HG02970 (cell line): ENCODE results near the gene TRABD2B.

Experiments
- ATAC-seq: cut with Tn5 transposase; IDR thresholded peaks from one replicate; pipeline ENCODE4 v1.9.1; 2021; ENCODE audit warnings: mild to moderate bottlenecking, moderate library complexity, moderate number of reproducible peaks; ENCODE audit not compliant: unreplicated experiment, low FRiP score

Gene TRABD2B

GRCh38 chr1:47887475-47888293 is 109.5 kb downstream of the TRABD2B start:
- ATAC-seq, result no peak

- no peak for ATAC-seq
These were observed 110.1 kb downstream of the TRABD2B start for GRCh38 chr1:47887060-47887459.

GRCh38 chr1:47886141-47886540 is 111.0 kb downstream of the TRABD2B start:
- ATAC-seq, result no peak

- ATAC-seq, result no peak
These were observed 111.9 kb downstream of the TRABD2B start for GRCh38 chr1:47885062-47885830.

- no peak for ATAC-seq
These were observed 113.2 kb downstream of the TRABD2B start for GRCh38 chr1:47883963-47884362.

- no peak for ATAC-seq
These were observed 115.4 kb downstream of the TRABD2B start for GRCh38 chr1:47881505-47882442.

- ATAC-seq, result no peak
These were observed 120.6 kb downstream of the TRABD2B start for GRCh38 chr1:47876587-47876963.

- no peak for ATAC-seq
These were observed 121.2 kb downstream of the TRABD2B start for GRCh38 chr1:47875831-47876586.

GRCh38 chr1:47875036-47875435 is 122.1 kb downstream of the TRABD2B start:
- no peak for ATAC-seq

- no peak for ATAC-seq
These were observed 123.8 kb downstream of the TRABD2B start for GRCh38 chr1:47873337-47873736.

GRCh38 chr1:47872886-47873285 is 124.3 kb downstream of the TRABD2B start:
- ATAC-seq, result no peak

GRCh38 chr1:47871799-47872353 is 125.3 kb downstream of the TRABD2B start:
- no peak for ATAC-seq

GRCh38 chr1:47870946-47871676 is 126.1 kb downstream of the TRABD2B start:
- ATAC-seq, result no peak

- ATAC-seq, result no peak
These were observed 126.7 kb downstream of the TRABD2B start for GRCh38 chr1:47870480-47870879.

- no peak for ATAC-seq
These were observed 128.9 kb downstream of the TRABD2B start for GRCh38 chr1:47868348-47868676.

GRCh38 chr1:47867438-47868347 is 129.5 kb downstream of the TRABD2B start:
- ATAC-seq, result no peak

GRCh38 chr1:47866601-47867437 is 130.4 kb downstream of the TRABD2B start:
- no peak for ATAC-seq
